ENCODE results near the gene ATP2A2.
"Not testable (repeated sequence)": the region's sequence is repeated elsewhere in the genome, so short reads cannot be mapped to it uniquely, and the experiment has no call there.

ATP2A2 gene

GRCh38 chr12:110280779-110281548, at the start of gene ATP2A2:
TSS of gene ATP2A2 (plus strand) at chr12:110281247. CDS start at chr12:110281790, 543 bp downstream.
- DNase-seq, result peak; percentile 88 to 97

GRCh38 chr12:110233212-110233903, 47.7 kb upstream of the ATP2A2 start:
- no peak for DNase-seq

- no peak for DNase-seq
These were observed 46.7 kb upstream of the ATP2A2 start for GRCh38 chr12:110234331-110234751.

GRCh38 chr12:110234755-110235154, 46.3 kb upstream of the ATP2A2 start:
- DNase-seq, result no peak

- DNase-seq, result no peak
These were observed 45.7 kb upstream of the ATP2A2 start for GRCh38 chr12:110235383-110235782.

GRCh38 chr12:110243227-110243626, 37.8 kb upstream of the ATP2A2 start:
- DNase-seq, result no peak

GRCh38 chr12:110244372-110244771, 36.7 kb upstream of the ATP2A2 start:
- DNase-seq, result no peak

- no peak for DNase-seq
These were observed 36.2 kb upstream of the ATP2A2 start for GRCh38 chr12:110244829-110245228.

GRCh38 chr12:110245369-110245772, 35.7 kb upstream of the ATP2A2 start:
- DNase-seq, result no peak

- no peak for DNase-seq
These were observed 34.3 kb upstream of the ATP2A2 start for GRCh38 chr12:110246636-110247339.

GRCh38 chr12:110247340-110248095, 33.5 kb upstream of the ATP2A2 start:
- DNase-seq, result no peak

GRCh38 chr12:110248096-110248447, 33.0 kb upstream of the ATP2A2 start:
- DNase-seq, result no peak

- no peak for DNase-seq
These were observed 31.9 kb upstream of the ATP2A2 start for GRCh38 chr12:110249105-110249504.

- no peak for DNase-seq
These were observed 31.3 kb upstream of the ATP2A2 start for GRCh38 chr12:110249716-110250225.

GRCh38 chr12:110251381-110251780, 29.7 kb upstream of the ATP2A2 start:
- no peak for DNase-seq

GRCh38 chr12:110252716-110253115, 28.3 kb upstream of the ATP2A2 start:
- no peak for DNase-seq

GRCh38 chr12:110253176-110253575, 27.9 kb upstream of the ATP2A2 start:
- DNase-seq, result no peak

GRCh38 chr12:110254971-110255540, 26.0 kb upstream of the ATP2A2 start:
- no peak for DNase-seq

- DNase-seq, result not testable (repeated sequence)
These were observed 25.1 kb upstream of the ATP2A2 start for GRCh38 chr12:110255890-110256456.

GRCh38 chr12:110256780-110257431, 24.1 kb upstream of the ATP2A2 start:
- no peak for DNase-seq

GRCh38 chr12:110258466-110258865, 22.6 kb upstream of the ATP2A2 start:
- no peak for DNase-seq

All from NCI-H1930 (cell line).